GM19035 (cell line): ENCODE results near the gene CYP3A4.
"Not testable (repeated sequence)": the region's sequence is repeated elsewhere in the genome, so short reads cannot be mapped to it uniquely, and the experiment has no call there.

Experiments
- ATAC-seq: cut with Tn5 transposase; IDR thresholded peaks from one replicate; pipeline ENCODE4 v1.9.1; 2021; ENCODE audit not compliant: unreplicated experiment

The CYP3A4 gene

DNA sequence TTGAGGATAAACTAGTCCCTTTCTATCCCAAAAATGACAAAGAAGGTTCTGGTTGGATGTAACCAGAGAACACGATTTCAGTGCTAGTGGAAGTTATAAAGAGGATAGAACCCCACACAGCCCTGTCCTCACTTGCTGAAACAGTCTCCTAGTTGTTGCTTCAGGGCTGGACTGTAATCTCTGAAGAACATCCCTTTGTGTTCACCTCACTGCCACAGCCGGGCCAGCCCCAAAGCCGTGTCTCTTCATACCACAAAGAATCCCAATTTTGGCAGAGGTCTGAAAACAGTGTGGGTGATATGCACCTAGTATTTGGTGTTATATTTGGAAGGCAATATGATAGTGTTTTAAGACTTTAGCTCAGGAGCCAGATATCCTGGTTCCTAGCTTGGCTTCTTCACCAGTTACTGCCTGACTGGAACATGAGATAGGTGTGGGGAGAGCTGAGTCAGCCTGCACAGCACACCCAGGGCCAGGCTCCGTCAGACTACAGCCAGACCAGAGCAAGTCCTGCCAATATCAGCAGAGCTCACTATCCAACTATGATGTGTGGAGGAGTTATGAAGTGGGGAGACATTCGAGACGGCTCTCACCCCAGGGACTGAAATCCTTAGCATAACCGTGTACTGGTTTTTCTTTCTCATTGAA, 21.2 kb downstream of the CYP3A4 start:
- ATAC-seq, result no peak

DNA sequence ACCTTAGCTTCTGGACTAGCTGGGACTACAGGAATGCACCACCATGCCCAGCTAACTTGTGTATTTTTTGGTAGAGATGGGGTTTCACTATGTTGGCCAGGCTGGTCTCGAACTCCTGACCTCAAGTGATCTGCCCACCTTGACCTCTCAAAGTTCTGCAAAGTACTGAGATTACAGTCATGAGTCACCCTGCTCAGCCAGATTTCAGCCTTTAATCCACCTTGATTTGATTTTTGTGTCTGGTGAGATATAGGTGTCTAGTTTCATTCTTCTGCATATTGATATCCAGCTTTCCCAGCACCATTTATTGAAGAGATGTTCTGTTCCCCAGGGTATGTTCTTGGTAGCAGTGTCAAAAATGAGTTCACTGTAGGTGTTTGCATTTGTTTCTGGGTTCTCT, 28.9 kb downstream of the CYP3A4 start:
- no peak for ATAC-seq

DNA sequence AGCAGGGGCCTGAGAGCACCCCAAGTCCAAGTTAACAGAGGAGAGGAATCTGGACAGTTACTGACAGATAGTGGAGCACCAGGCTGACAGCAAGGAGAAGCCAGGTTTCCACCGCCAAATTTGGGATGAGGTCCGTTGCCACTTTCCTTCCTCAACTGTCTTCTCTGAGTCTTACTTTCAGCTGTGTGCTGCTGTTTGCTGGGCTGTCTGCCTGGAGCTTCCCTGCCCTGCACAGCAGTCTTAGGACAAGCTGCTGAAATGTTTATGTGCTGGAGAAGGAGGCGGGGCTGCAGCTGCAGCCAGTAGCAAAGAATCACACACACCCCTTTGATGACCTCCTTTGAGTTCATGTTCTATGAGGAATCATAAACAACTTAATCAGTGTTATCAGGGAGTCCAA, 31.6 kb downstream of the CYP3A4 start:
- ATAC-seq, result no peak

DNA sequence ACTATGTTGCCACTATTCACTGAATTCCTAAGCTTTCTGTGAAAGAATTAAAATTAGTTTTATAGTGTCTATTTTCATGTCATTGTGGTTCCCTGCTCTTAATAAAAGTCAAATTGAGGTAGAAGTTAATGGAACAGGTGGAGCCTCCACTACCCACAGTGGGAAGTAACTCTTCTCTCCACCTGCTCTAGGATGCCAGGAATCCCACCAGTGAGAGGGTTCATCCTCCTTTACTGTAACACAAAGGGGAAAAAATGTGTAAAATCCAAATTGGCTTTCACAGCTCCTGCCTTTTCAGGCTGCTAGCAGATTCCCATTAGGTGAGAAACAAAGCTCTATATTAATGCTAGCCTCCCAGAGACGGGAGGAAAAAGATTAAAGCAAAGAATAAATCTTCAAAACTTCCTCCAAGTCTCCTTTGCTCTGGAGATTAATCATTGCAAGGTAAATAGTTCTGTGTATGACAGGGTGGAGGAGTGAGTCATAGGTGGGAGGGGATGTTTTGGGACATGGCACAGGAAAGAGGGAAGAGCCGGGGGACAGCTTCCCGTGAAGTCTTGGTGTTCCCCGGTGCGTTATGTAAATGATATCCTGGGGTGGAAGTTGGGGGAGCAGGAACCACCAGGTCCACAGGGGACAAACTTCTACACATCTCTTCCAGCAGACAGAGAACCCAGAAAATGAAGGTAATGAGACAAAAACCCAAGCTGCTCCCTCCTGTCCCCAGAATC, 32.5 kb downstream of the CYP3A4 start:
- ATAC-seq, result not testable (repeated sequence)

- ATAC-seq, result no peak
These were observed 35.0 kb downstream of the CYP3A4 start for GRCh38 chr7:99748846-99749579.

- ATAC-seq, result not testable (repeated sequence)
These were observed 37.1 kb downstream of the CYP3A4 start for GRCh38 chr7:99746915-99747314.

- ATAC-seq, result not testable (repeated sequence)
These were observed 38.6 kb downstream of the CYP3A4 start for GRCh38 chr7:99745395-99745794.

GRCh38 chr7:99742737-99743394, 41.1 kb downstream of the CYP3A4 start:
- ATAC-seq, result no peak

GRCh38 chr7:99741441-99741795, 42.6 kb downstream of the CYP3A4 start:
- ATAC-seq, result no peak

GRCh38 chr7:99740573-99741440, 43.2 kb downstream of the CYP3A4 start:
- ATAC-seq, result no peak

DNA sequence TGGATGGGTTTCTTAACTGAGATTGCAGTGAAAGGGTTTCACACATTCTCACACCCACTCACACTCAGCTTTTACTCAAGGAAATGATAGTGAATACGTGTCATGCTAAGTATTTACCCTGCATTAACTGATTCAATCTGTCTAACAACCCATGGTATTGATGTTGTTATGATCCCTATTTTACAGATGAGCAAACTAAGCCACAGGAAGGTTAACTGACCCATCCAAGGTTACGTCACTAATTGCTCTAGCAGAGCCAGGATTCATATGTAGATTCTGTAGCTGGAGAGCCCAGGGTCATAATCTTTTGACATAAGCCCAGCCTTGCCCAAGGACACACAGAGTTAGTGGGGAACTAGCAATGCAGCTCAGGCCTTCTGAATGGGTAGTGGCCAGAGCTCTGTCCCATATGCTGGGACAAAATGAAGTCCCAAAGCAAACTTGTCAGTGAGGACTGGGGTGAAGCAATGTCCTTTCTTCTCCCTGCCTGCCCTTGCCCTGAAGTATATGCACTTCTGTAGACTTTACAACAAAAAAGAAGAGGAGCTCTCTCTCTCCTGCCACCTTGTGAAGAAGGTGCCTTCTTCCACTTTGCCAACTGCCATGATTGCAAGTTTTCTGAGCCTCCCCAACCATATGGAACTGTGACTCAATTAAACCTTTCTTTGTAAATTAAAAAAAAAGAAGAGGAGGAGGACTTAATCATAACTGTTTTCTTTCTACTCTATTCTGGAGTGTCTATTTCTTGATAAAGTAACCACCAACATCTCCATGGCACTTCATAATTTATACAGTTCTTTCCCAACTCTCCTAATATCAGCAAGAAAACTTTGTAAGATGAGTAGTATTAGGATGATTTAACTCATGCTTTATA, 44.0 kb downstream of the CYP3A4 start:
- no peak for ATAC-seq

DNA sequence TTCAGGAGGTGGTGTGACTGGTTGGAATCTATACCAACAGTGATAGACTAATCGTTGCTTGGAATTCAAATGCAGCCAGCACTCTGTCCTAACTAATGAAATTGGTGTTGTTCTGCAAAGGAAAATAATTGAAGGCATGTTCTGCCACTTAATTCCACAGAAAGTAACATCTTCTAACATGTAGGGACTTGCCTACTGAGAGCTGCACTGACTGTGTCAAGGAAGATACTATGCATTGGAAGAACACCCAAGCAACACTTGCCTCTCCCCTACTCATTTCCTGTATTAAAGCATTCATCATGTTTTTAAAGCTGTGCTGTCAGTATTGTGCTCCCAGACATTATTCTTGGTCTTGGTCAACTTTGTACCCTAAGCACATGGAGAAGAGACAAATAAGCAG, 46.3 kb downstream of the CYP3A4 start:
- ATAC-seq, result no peak

- not testable (repeated sequence) for ATAC-seq
These were observed 47.3 kb downstream of the CYP3A4 start for GRCh38 chr7:99736667-99737066.

GRCh38 chr7:99734987-99735386, 49.0 kb downstream of the CYP3A4 start, which contains the start of gene CYP3A7:
TSS of gene CYP3A7 (minus strand) at chr7:99735196. CDS start at chr7:99735093, 103 bp downstream.
- no peak for ATAC-seq

DNA sequence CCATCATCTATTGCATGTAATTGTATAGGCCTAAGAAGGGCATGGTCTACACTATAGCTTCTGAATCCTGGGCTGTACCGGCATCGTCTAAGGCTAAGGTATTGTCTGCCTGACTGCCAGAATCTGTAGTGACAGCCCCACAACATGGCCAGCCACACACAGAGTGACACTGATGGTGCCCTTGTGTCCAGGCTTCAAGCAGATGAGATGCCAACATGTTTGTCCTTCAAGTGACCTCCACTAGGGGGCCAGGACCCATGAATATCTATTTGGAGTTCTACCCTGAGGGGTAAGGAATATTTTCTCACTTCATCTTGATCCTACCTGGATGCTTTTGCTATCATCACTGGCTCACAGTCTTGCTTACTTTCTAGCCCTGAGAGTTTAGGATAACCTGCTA, 50.5 kb downstream of the CYP3A4 start:
- no peak for ATAC-seq

GRCh38 chr7:99733003-99733402, 51.0 kb downstream of the CYP3A4 start:
- no peak for ATAC-seq

GRCh38 chr7:99731638-99732374, 52.2 kb downstream of the CYP3A4 start:
- no peak for ATAC-seq

DNA sequence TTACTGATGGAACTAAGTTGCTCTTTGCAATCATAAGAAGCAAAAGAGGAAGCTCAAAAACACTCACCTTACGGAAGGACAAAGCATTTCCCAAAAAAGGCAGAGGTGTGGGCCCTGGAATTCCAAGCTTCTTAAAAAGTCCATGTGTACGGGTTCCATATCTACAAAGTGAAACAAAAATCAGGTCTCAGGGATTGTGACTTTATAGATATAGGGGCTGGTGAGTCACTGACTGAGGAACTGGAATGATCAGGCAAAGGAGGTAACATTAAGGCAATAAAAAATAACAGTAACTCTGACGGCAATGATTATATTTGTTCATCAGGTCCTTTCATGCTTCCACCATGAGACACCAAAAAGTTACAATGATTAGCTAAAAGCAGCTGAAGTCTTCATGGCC, 53.0 kb downstream of the CYP3A4 start:
- ATAC-seq, result no peak
